GM21423 (cell line): ENCODE results near the gene CDC5L.

Experiments used
- ATAC-seq: cut with Tn5 transposase; IDR thresholded peaks from one replicate; pipeline ENCODE4 v1.9.1; 2021; ENCODE audit warnings: mild to moderate bottlenecking, moderate library complexity; ENCODE audit not compliant: unreplicated experiment

CDC5L gene

GRCh38 chr6:44410363-44410762 is 22.9 kb downstream of the CDC5L start:
- ATAC-seq, result no peak

- no peak for ATAC-seq
Measured at GRCh38 chr6:44411141-44411540, 23.6 kb downstream of the CDC5L start.

- ATAC-seq, result no peak
Measured at GRCh38 chr6:44415449-44415848, 27.9 kb downstream of the CDC5L start.

GRCh38 chr6:44415873-44416502 is 28.5 kb downstream of the CDC5L start:
- ATAC-seq, result no peak

GRCh38 chr6:44422531-44422930 is 35.0 kb downstream of the CDC5L start:
- ATAC-seq, result no peak

- no peak for ATAC-seq
Measured at GRCh38 chr6:44423306-44423705, 35.8 kb downstream of the CDC5L start.

- ATAC-seq, result no peak
Measured at GRCh38 chr6:44425951-44426350, 38.4 kb downstream of the CDC5L start.

GRCh38 chr6:44428682-44429081 is 41.2 kb downstream of the CDC5L start:
- ATAC-seq, result no peak

GRCh38 chr6:44430326-44430725 is 42.8 kb downstream of the CDC5L start:
- ATAC-seq, result no peak

- ATAC-seq, result no peak
Measured at GRCh38 chr6:44431118-44431725, 43.7 kb downstream of the CDC5L start.

- no peak for ATAC-seq
Measured at GRCh38 chr6:44432227-44432626, 44.7 kb downstream of the CDC5L start.

GRCh38 chr6:44432726-44433125 is 45.2 kb downstream of the CDC5L start:
- no peak for ATAC-seq

- ATAC-seq, result no peak
Measured at GRCh38 chr6:44435500-44435899, 48.0 kb downstream of the CDC5L start.

GRCh38 chr6:44438827-44439226 is 51.3 kb downstream of the CDC5L start:
- ATAC-seq, result no peak

- ATAC-seq, result no peak
Measured at GRCh38 chr6:44439270-44440045, 52.0 kb downstream of the CDC5L start.

- ATAC-seq, result no peak
Measured at GRCh38 chr6:44441091-44441855, 53.8 kb downstream of the CDC5L start.

- no peak for ATAC-seq
Measured at GRCh38 chr6:44442236-44442635, 54.7 kb downstream of the CDC5L start.

- ATAC-seq, result no peak
Measured at GRCh38 chr6:44442833-44443444, 55.4 kb downstream of the CDC5L start.

GRCh38 chr6:44444853-44445252 is 57.3 kb downstream of the CDC5L start:
- ATAC-seq, result no peak

GRCh38 chr6:44446626-44447300 is 59.3 kb downstream of the CDC5L start:
- no peak for ATAC-seq
